DND-41 (cell line): Measurements from ENCODE around the gene WDR31.
A peak's percentile ranks its signal among the peaks of the same experiment; 100 is the strongest.

Experiments used
- EZH2 ChIP-seq: IDR thresholded peaks from 3 replicates; pipeline ENCODE4 v1.6.1; 2012; ENCODE audit warnings: borderline replicate concordance, low read depth, mild to moderate bottlenecking, moderate library complexity, low read length, inconsistent platforms; ENCODE audit not compliant: severe bottlenecking
- TF ChIP-seq, protein P1 (sequence below): IDR thresholded peaks from 2 replicates; pipeline ENCODE4 v1.5.1; 2012; ENCODE audit warnings: borderline replicate concordance, low read length, moderate library complexity, mild to moderate bottlenecking; ENCODE audit not compliant: poor library complexity, severe bottlenecking; ENCODE audit errors: extremely low read depth

GRCh38 chr9:113355040-113355596 lies 15.0 kb upstream of the WDR31 start:
- TF ChIP-seq, protein P1, sequence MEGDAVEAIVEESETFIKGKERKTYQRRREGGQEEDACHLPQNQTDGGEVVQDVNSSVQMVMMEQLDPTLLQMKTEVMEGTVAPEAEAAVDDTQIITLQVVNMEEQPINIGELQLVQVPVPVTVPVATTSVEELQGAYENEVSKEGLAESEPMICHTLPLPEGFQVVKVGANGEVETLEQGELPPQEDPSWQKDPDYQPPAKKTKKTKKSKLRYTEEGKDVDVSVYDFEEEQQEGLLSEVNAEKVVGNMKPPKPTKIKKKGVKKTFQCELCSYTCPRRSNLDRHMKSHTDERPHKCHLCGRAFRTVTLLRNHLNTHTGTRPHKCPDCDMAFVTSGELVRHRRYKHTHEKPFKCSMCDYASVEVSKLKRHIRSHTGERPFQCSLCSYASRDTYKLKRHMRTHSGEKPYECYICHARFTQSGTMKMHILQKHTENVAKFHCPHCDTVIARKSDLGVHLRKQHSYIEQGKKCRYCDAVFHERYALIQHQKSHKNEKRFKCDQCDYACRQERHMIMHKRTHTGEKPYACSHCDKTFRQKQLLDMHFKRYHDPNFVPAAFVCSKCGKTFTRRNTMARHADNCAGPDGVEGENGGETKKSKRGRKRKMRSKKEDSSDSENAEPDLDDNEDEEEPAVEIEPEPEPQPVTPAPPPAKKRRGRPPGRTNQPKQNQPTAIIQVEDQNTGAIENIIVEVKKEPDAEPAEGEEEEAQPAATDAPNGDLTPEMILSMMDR: peak; percentile 17
- no peak for TF ChIP-seq EZH2
